Neuronal stem cell (in vitro differentiated cells): ENCODE measurements around the gene TMOD1.

Experiments used
- DNase-seq: peaks from one replicate; pipeline ENCODE4 v3.0.0-alpha.2; 2013; ENCODE audit warnings: low spot score
- H2AFZ ChIP-seq: one replicate; pipeline ENCODE4 v1.6.1; 2013; ENCODE audit warnings: mild to moderate bottlenecking, low read length, inconsistent platforms
- H2AK5ac ChIP-seq: 2 replicates; pipeline ENCODE4 v1.6.1; 2013; ENCODE audit warnings: low read depth, mild to moderate bottlenecking, inconsistent platforms, low read length, moderate library complexity, mixed read lengths
- H2BK120ac ChIP-seq: 2 replicates; pipeline ENCODE4 v1.6.1; 2013; ENCODE audit warnings: low read depth, mild to moderate bottlenecking, inconsistent platforms, low read length, moderate library complexity, mixed read lengths
- H2BK12ac ChIP-seq: one replicate; pipeline ENCODE4 v1.6.1; 2013; ENCODE audit warnings: low read length, inconsistent platforms
- H2BK15ac ChIP-seq: 2 replicates; pipeline ENCODE4 v1.6.1; 2013; ENCODE audit warnings: mild to moderate bottlenecking, low read length, inconsistent platforms, mixed read lengths
- H2BK5ac ChIP-seq: one replicate; pipeline ENCODE4 v1.6.1; 2013; ENCODE audit warnings: inconsistent platforms, mild to moderate bottlenecking, low read length, moderate library complexity
- H3K14ac ChIP-seq: one replicate; pipeline ENCODE4 v1.6.1; 2013; ENCODE audit warnings: low read length, inconsistent platforms
- H3K18ac ChIP-seq: 2 replicates; pipeline ENCODE4 v1.6.1; 2013; ENCODE audit warnings: low read length, inconsistent platforms
- H3K23ac ChIP-seq: 2 replicates; pipeline ENCODE4 v1.6.1; 2013; ENCODE audit warnings: low read depth, mild to moderate bottlenecking, mixed read lengths, low read length, inconsistent platforms; ENCODE audit not compliant: poor library complexity
- H3K27ac ChIP-seq: replicated peaks from 3 replicates; pipeline ENCODE4 v1.5.1; 2013; ENCODE audit warnings: low read length, inconsistent platforms
- H3K27me3 ChIP-seq, 3 experiments: 2 replicates each; pipeline ENCODE4 v1.6.1; 2013; ENCODE audit warnings: low read length in 3 of 3, mild to moderate bottlenecking in 2 of 3, inconsistent platforms in 1 of 3, low read depth in 1 of 3, mixed read lengths in 1 of 3, moderate library complexity in 1 of 3; ENCODE audit not compliant: control insufficient read depth in 3 of 3, insufficient read depth in 3 of 3
- H3K36me3 ChIP-seq, 2 donors: replicated peaks in 1 of 2; 2 replicates each; pipeline ENCODE4 v1.6.1; 2013; ENCODE audit warnings: low read length in 2 of 2; ENCODE audit not compliant: control insufficient read depth in 2 of 2, insufficient read depth in 2 of 2
- H3K4ac ChIP-seq: 2 replicates; pipeline ENCODE4 v1.6.1; 2013; ENCODE audit warnings: inconsistent platforms, mild to moderate bottlenecking, low read length, moderate library complexity
- H3K4me1 ChIP-seq, 2 donors: 1 replicate in 1 of 2; 2 replicates in 1 of 2; pipeline ENCODE4 v1.6.1; 2013; ENCODE audit warnings: low read length in 2 of 2, low read depth in 1 of 2; ENCODE audit not compliant: control insufficient read depth in 2 of 2, insufficient read depth in 1 of 2
- H3K4me2 ChIP-seq: one replicate; pipeline ENCODE4 v1.6.1; 2013; ENCODE audit warnings: mild to moderate bottlenecking, low read length, inconsistent platforms; ENCODE audit not compliant: insufficient read depth, poor library complexity, severe bottlenecking
- H3K4me3 ChIP-seq, 2 donors: 2 replicates each; pipeline ENCODE4 v1.5.1; 2013; ENCODE audit warnings: low read length in 2 of 2, mild to moderate bottlenecking in 2 of 2, inconsistent platforms in 1 of 2, moderate library complexity in 1 of 2
- H3K79me1 ChIP-seq: one replicate; pipeline ENCODE4 v1.6.1; 2013; ENCODE audit warnings: low read depth, mild to moderate bottlenecking, inconsistent platforms, low read length, moderate library complexity
- H3K9ac ChIP-seq: one replicate; pipeline ENCODE4 v1.6.1; 2013; ENCODE audit warnings: mild to moderate bottlenecking, low read depth, low read length, inconsistent platforms; ENCODE audit not compliant: poor library complexity
- H3K9me3 ChIP-seq, 2 donors: replicated peaks in 1 of 2; 2 replicates each; pipeline versions ENCODE3 to v1.6.1; 2013; ENCODE audit warnings: low read length in 2 of 2, mild to moderate bottlenecking in 2 of 2, inconsistent platforms in 1 of 2, low read depth in 1 of 2, mixed read lengths in 1 of 2, moderate library complexity in 1 of 2; ENCODE audit not compliant: control insufficient read depth in 2 of 2, insufficient read depth in 1 of 2
- H4K8ac ChIP-seq: one replicate; pipeline ENCODE4 v1.6.1; 2013; ENCODE audit warnings: low read depth, mild to moderate bottlenecking, inconsistent platforms, low read length, moderate library complexity
- H4K91ac ChIP-seq: one replicate; pipeline ENCODE4 v1.6.1; 2013; ENCODE audit warnings: low read length, low read depth, mild to moderate bottlenecking, inconsistent platforms; ENCODE audit not compliant: poor library complexity
- WGBS, 2 donors: extraction: QIAGEN DNeasy Blood & Tissue Kit; methylation state at CpG; one replicate each; pipeline ENCODE4 v1.1.7; 2013; ENCODE audit warnings: missing lambda C conversion rate in 2 of 2, mixed read lengths in 1 of 2; ENCODE audit not compliant: insufficient read length in 2 of 2, insufficient replicate concordance in 1 of 2; ENCODE audit errors: extremely low coverage in 2 of 2; 5-methylcytosine and 5-hydroxymethylcytosine counted together

Gene TMOD1

GRCh38 chr9:97536480-97536879, 35.0 kb downstream of the TMOD1 start:
- H3K27ac ChIP-seq, result no peak overlapping the region
- H3K9me3 ChIP-seq, result no peaks in the 10 kb centered on the region
- no peak overlapping the region for H2BK120ac ChIP-seq
- H3K23ac ChIP-seq, result no peak overlapping the region
- no peak for DNase-seq
- H3K4me1 ChIP-seq, result peaks cover 0 to 8% of the 10 kb centered on the region in 2 donors
- H3K18ac ChIP-seq, result no peak overlapping the region
- H3K36me3 ChIP-seq, result no peaks in the 10 kb centered on the region
- H3K14ac ChIP-seq, result no peak overlapping the region
- no peak overlapping the region for H2AFZ ChIP-seq
- no peaks in the 10 kb centered on the region for H3K79me1 ChIP-seq
- peaks cover 0 to 5% (median 3%) of the 10 kb centered on the region in 3 experiments for H3K27me3 ChIP-seq
- H2BK12ac ChIP-seq, result no peak overlapping the region
- H2BK15ac ChIP-seq, result no peak overlapping the region
- no peak overlapping the region for H3K9ac ChIP-seq
- H2AK5ac ChIP-seq, result no peak overlapping the region
- no peak overlapping the region for H3K4me3 ChIP-seq
- H3K4me2 ChIP-seq, result no peak overlapping the region
- H3K4ac ChIP-seq, result no peak overlapping the region
- no peak overlapping the region for H4K91ac ChIP-seq
- H4K8ac ChIP-seq, result no peak overlapping the region
- peak overlapping the region; percentile 19 for H2BK5ac ChIP-seq
- no CpG with 5 or more reads among the region's 9 CpGs for whole genome bisulfite sequencing, 2 donors

GRCh38 chr9:97543561-97543960, 42.1 kb downstream of the TMOD1 start:
- H2AFZ ChIP-seq, result no peak overlapping the region
- no peak overlapping the region for H3K4me3 ChIP-seq
- no peak overlapping the region for H3K4me2 ChIP-seq
- no peaks in the 10 kb centered on the region for H3K36me3 ChIP-seq
- H3K79me1 ChIP-seq, result no peaks in the 10 kb centered on the region
- no peaks in the 10 kb centered on the region for H3K4me1 ChIP-seq
- no peak overlapping the region for H2BK12ac ChIP-seq
- H3K9ac ChIP-seq, result no peak overlapping the region
- no peaks in the 10 kb centered on the region for H3K9me3 ChIP-seq
- H3K27ac ChIP-seq, result no peak overlapping the region
- no peak overlapping the region for H3K18ac ChIP-seq
- no peaks in the 10 kb centered on the region for H3K27me3 ChIP-seq
- no CpG with 5 or more reads among the region's 1 CpG for WGBS, 2 donors
- no peak overlapping the region for H2AK5ac ChIP-seq
- H4K91ac ChIP-seq, result no peak overlapping the region
- H3K14ac ChIP-seq, result no peak overlapping the region
- H2BK120ac ChIP-seq, result no peak overlapping the region
- H2BK5ac ChIP-seq, result no peak overlapping the region
- DNase-seq, result no peak
- H4K8ac ChIP-seq, result no peak overlapping the region
- H3K23ac ChIP-seq, result no peak overlapping the region
- H2BK15ac ChIP-seq, result no peak overlapping the region
- no peak overlapping the region for H3K4ac ChIP-seq

GRCh38 chr9:97545486-97545885, 44.0 kb downstream of the TMOD1 start:
- no CpG with 5 or more reads among the region's 8 CpGs for WGBS, 2 donors
- H3K14ac ChIP-seq, result no peak overlapping the region
- H4K91ac ChIP-seq, result no peak overlapping the region
- no peak overlapping the region for H3K18ac ChIP-seq
- no peak overlapping the region for H2BK5ac ChIP-seq
- H3K4me3 ChIP-seq, result no peak overlapping the region
- no peaks in the 10 kb centered on the region for H3K79me1 ChIP-seq
- H2BK120ac ChIP-seq, result no peak overlapping the region
- H2AFZ ChIP-seq, result no peak overlapping the region
- no peaks in the 10 kb centered on the region for H3K9me3 ChIP-seq
- H3K4me1 ChIP-seq, result no peaks in the 10 kb centered on the region
- H3K9ac ChIP-seq, result no peak overlapping the region
- H2AK5ac ChIP-seq, result no peak overlapping the region
- no peak overlapping the region for H2BK12ac ChIP-seq
- no peak overlapping the region for H3K4me2 ChIP-seq
- H3K4ac ChIP-seq, result no peak overlapping the region
- H2BK15ac ChIP-seq, result no peak overlapping the region
- H3K23ac ChIP-seq, result no peak overlapping the region
- no peak overlapping the region for H3K27ac ChIP-seq
- DNase-seq, result no peak
- no peak overlapping the region for H4K8ac ChIP-seq
- H3K36me3 ChIP-seq, result no peaks in the 10 kb centered on the region
- no peaks in the 10 kb centered on the region for H3K27me3 ChIP-seq

GRCh38 chr9:97547098-97547829, 45.8 kb downstream of the TMOD1 start:
- Histone ChIP-seq H3K23ac (no peak overlapping the region), H3K4me2 (no peak overlapping the region), H2BK12ac (no peak overlapping the region), H3K4me1 (no peaks in the 10 kb centered on the region), H3K18ac (no peak overlapping the region), H3K4me3 (no peak overlapping the region), H2BK120ac (no peak overlapping the region), H3K27ac (no peak overlapping the region), H3K79me1 (no peaks in the 10 kb centered on the region), H2BK5ac (no peak overlapping the region), H3K36me3 (no peaks in the 10 kb centered on the region), H3K14ac (no peak overlapping the region), H3K4ac (no peak overlapping the region), H4K91ac (no peak overlapping the region), H4K8ac (no peak overlapping the region), H3K9me3 (no peaks in the 10 kb centered on the region), H2AFZ (no peak overlapping the region), H2AK5ac (no peak overlapping the region), H2BK15ac (no peak overlapping the region), H3K9ac (no peak overlapping the region), H3K27me3 (peaks cover 0 to 3% (median 0%) of the 10 kb centered on the region in 3 experiments)
- no peak for DNase-seq
- WGBS, 2 donors, result no CpG with 5 or more reads among the region's 3 CpGs
